Stimulated activated CD8-positive, alpha-beta memory T cell treated with anti-CD3 and anti-CD28 coated beads, Interleukin-4, amount 100 ng/mL, for 48 hours (primary cell): ENCODE results near the gene APLNR.

ENCODE experiments used
- DNase-seq: peaks from one replicate; pipeline ENCODE4 v3.0.0-alpha.2; 2020

APLNR gene

DNA sequence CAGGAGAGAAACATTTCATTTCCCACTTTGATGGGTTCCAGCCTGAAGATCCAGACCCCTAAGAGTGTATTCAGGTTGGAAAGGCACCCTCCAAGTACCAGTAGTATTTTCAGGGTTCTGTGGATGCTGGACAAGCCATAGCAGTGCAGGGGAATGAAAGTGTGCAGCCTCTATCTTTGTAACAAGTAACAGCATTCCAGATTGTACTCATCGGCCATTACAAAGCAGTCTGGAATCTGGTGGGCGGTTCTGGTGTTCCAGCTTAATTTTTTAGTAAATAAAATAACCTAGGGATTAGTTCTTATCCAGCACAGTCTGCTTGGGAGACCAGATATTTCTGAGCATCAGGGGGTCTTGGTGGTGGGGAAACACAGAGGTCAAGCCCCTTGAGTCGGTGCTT, 22.6 kb downstream of the APLNR start:
- DNase-seq, result no peak

- no peak for DNase-seq
Observed at GRCh38 chr11:57214098-57214417, 23.0 kb downstream of the APLNR start.

DNA sequence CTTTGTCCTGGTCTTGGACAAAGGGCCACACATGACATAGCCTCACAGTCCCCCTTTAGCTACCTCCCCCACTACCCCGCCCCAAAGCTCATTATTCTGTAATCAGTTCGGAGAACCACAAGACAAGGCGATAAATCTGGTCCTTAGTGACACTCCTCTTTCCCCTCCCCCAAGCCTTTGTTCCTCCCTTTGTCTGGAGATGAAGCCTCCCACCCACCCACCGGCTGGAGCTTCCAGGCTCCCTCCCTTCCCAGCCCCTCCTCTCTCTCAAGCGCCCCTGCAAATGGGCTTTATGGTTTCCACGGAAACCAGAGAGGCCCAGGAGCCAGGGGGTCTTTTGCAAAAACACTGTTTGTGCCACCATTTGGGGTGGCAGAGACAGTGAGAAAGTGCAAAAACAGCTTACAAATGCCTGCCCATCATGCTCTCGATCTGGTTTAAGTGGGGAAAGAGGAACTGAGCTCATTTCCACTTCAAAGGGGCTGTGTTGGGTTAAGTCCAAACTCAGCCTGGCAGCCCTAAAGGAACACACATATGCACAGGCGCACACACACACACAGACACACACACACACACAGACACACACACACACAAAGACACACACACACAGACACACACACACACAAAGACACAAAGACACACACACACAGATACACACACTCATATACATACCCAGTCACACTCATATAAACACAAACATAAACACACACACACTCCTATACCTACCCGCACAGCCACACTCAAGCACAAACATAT, 23.5 kb downstream of the APLNR start:
- DNase-seq, result no peak

DNA sequence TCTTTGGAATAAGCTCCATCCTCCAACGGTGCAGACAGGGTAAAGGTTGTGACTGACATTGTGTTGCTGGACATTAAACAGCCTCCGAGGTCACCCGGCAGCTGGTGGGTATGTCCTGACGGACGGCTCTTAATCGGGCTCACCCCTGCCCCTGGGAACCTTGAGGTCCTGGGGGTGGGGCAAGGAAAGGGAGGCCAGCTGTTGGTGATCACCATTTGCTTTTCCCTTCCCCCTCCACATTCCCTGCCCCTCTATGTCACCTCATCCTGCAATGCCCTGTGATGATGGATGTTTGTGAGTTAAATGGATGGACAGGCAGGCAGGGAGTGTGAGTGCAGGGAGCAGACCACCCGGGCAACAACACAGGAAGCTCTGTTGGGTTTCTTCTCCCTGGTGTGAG, 26.3 kb downstream of the APLNR start:
- DNase-seq, result no peak

GRCh38 chr11:57207168-57207567, 29.9 kb downstream of the APLNR start:
- no peak for DNase-seq

DNA sequence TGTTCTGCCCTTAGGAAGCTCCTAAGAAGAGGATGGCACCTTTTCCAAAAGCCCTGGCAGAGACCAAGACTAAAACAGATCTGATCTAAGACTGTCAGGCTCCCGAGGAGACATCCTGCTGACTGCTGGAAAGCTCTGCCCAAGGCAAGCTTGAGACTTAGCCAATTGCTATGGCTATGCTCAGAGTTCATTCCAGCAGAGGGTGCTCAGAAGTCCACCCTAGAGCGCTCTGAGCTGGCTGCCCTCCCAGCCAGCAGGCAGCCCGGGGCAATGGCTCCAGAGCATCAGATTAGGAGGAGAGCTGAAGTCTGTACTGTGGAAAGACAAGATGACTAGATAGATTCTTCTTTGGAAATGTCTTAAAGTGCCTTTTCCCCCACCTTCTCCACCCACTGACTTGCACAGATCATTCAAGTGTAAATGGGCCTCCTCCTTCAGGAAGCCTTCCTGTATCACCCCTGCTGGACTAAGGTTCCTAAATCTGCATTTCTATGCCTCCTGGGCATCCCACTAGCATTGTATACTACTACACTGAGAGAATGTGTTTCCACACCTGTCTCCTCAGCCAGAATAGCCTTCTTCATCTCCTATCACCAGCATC, 31.9 kb downstream of the APLNR start:
- DNase-seq, result no peak

- no peak for DNase-seq
Observed at GRCh38 chr11:57203882-57204480, 33.1 kb downstream of the APLNR start.

DNA sequence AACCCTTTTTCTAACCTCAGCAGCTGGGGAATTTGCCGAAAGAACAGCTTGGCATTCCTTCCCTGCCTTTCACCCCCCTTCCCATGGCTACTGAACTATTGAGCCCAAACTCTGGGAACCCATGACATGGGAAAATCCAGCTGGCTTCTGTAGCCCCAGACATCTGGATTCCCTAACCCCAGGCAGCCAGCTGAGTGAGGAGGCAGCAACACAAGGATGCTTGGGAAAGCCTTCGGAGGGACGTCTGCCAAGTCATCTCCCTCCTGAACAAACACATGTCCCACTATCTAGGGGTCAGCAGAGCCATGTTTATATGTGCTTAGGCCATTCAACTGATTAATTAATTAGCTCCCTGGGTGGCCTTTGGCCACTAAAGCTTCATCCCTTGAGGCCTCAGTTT, 33.7 kb downstream of the APLNR start:
- no peak for DNase-seq

- no peak for DNase-seq
Observed at GRCh38 chr11:57202281-57202680, 34.8 kb downstream of the APLNR start.

DNA sequence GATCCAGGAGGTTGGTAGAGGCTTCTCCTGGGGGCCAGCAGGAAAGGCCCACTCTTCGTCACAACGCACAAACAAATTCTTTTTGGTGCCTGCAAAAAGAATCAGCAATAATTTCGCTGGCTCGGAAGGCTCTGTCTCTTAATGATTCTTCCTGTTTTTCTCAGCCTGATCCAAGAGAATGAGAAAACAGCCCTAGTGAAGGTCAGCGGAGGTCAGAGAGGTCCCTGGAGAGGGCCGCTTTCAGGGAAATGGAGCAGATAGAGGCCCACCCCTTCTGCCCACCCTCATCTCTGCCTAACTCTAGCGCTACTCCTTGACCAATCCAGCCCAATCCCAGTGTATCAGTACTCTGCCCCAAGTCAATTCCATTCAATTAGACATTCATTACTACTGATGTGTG, 36.1 kb downstream of the APLNR start:
- no peak for DNase-seq

DNA sequence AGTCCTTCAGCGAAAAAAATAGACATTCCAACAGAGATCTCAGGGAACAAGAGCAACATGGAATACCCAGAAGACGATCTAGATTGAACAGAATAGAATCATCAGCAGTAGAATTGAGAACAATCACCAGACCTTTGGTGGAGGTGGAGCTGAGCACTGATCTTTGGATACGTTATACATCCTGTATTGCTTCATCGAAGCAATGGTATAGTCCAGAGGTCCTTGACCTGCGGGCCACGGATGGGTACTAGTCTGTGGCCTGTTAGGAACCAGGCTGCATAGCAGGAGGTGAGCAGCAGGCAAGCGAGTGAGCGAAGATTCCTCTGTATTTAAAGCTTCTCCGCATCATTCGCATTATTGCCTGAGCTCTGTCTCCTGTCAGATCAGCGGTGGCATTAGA, 37.7 kb downstream of the APLNR start:
- DNase-seq, result no peak

- DNase-seq, result no peak
Observed at GRCh38 chr11:57197762-57198161, 39.3 kb downstream of the APLNR start.

- no peak for DNase-seq
Observed at GRCh38 chr11:57196596-57196995, 40.5 kb downstream of the APLNR start.

DNA sequence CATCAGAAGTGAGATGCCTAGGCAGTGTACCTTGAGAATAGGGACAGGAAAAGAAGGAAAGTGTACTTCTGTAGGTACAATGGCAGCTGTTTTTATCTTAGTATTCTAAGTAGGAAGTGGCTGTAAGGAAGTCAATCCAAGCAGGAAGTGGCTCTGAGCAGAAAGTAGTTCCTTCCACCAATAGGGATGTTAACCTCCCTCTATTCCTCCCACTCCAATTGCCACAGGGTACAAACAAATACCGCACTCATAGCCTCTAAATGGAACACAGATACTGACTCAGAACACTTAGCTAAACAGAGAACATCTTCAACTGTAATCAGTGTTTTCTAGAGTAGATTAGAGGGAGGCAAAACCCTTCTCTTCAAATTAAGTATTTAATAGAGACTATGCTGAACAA, 44.7 kb downstream of the APLNR start:
- DNase-seq, result no peak

- no peak for DNase-seq
Observed at GRCh38 chr11:57191311-57192219, 45.5 kb downstream of the APLNR start.

DNA sequence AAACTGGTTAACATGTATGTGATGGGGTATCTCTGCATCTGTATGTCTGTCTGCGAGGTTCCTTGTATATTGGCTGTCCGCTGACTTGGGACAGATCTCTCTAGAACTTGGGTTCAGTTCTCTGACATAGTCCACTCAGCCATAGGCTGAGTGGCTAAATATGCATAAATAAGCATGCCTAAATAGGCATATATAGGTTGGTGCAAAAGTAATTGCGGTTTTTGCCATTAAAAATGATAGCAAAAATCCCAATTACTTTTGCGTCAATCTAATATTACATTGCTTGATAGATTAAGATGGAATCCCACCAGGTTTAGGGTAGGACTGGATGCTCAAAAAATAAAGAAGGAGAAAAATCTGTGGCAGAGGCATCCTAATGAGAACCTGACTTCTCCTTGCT, 46.5 kb downstream of the APLNR start:
- no peak for DNase-seq
